Ovary (tissue), 1 donor: Measurements from ENCODE around the gene BBS2.

ENCODE experiments used
- EP300 ChIP-seq: sonication (generic); formaldehyde crosslinking; IDR thresholded peaks from one replicate; pipeline ENCODE4 v1.6.1; 2017; ENCODE audit warnings: antibody characterized with exemption
- POLR2A ChIP-seq: fragments of 450-650 bp; IDR thresholded peaks from one replicate; pipeline ENCODE4 v1.6.1; 2017; ENCODE audit warnings: antibody characterized with exemption, mild to moderate bottlenecking, moderate library complexity

GRCh38 chr16:56491657-56492261 lies 28.1 kb downstream of the BBS2 start:
- no peak for TF ChIP-seq EP300
- no peak for TF ChIP-seq POLR2A
